ENCODE results near the gene LPAR1.

Gene LPAR1

GRCh38 chr9:110986529-110986928 is 51.7 kb downstream of the LPAR1 start:
- TF ChIP-seq CTCF (IDR thresholded peaks at IDR 0.05; ENCODE audit: control extremely low read depth, extremely low read depth, low read depth, missing control alignments), result no peak
- DNase-seq (ENCODE audit: extremely low spot score), result no peak
- POLR2A ChIA-PET, result no interaction called here
- CTCF ChIA-PET, result interaction anchor here (2.1 kb wide), 1 partner anchor 14 kb away, joined by 6 read pairs; no protein-coding TSS in a partner anchor

GRCh38 chr9:110984890-110985437 is 53.3 kb downstream of the LPAR1 start:
- no peak for TF ChIP-seq CTCF (IDR thresholded peaks at IDR 0.05; ENCODE audit: control extremely low read depth, extremely low read depth, low read depth, missing control alignments)
- DNase-seq (ENCODE audit: extremely low spot score), result no peak
- POLR2A ChIA-PET, result no interaction called here
- CTCF ChIA-PET, result interaction anchor here (1.4 to 2.1 kb wide), 3 partner anchors 10 to 67 kb away, joined by 4 to 7 read pairs (median 6); no protein-coding TSS in a partner anchor

- no peak for TF ChIP-seq CTCF (IDR thresholded peaks at IDR 0.05; ENCODE audit: control extremely low read depth, extremely low read depth, low read depth, missing control alignments)
- no peak for DNase-seq (ENCODE audit: extremely low spot score)
- ChIA-PET CTCF (interaction anchor here (1.3 kb wide), 1 partner anchor 8 kb away, joined by 5 read pairs; no protein-coding TSS in a partner anchor), POLR2A (no interaction called here)
These were observed 58.0 kb downstream of the LPAR1 start for GRCh38 chr9:110980261-110980660.

- ChIA-PET CTCF (interaction anchor here (1.3 kb wide), 1 partner anchor 8 kb away, joined by 5 read pairs; no protein-coding TSS in a partner anchor), POLR2A (no interaction called here)
- DNase-seq (ENCODE audit: extremely low spot score), result no peak
- no peak for TF ChIP-seq CTCF (IDR thresholded peaks at IDR 0.05; ENCODE audit: control extremely low read depth, extremely low read depth, low read depth, missing control alignments)
These were observed 58.6 kb downstream of the LPAR1 start for GRCh38 chr9:110979636-110980035.

- POLR2A ChIA-PET, result no interaction called here
- DNase-seq (ENCODE audit: extremely low spot score), result no peak
- CTCF ChIA-PET, result no interaction called here
- no peak for TF ChIP-seq CTCF (IDR thresholded peaks at IDR 0.05; ENCODE audit: control extremely low read depth, extremely low read depth, low read depth, missing control alignments)
These were observed 59.8 kb downstream of the LPAR1 start for GRCh38 chr9:110978516-110978915.

- POLR2A ChIA-PET, result no interaction called here
- CTCF ChIA-PET, result interaction anchor here (1.3 kb wide), 1 partner anchor 10 kb away, joined by 8 read pairs; no protein-coding TSS in a partner anchor
- no peak for DNase-seq (ENCODE audit: extremely low spot score)
- TF ChIP-seq CTCF (IDR thresholded peaks at IDR 0.05; ENCODE audit: control extremely low read depth, extremely low read depth, low read depth, missing control alignments), result no peak
These were observed 61.0 kb downstream of the LPAR1 start for GRCh38 chr9:110977259-110977709.

Measured in GM10248 (cell line).